Mesendoderm (in vitro differentiated cells): ENCODE measurements around the gene DLGAP4.

Experiments used
- DNase-seq: peaks from one replicate; pipeline ENCODE4 v3.0.0; 2013
- H2AK5ac ChIP-seq: 2 replicates; pipeline ENCODE4 v1.6.1; 2013; ENCODE audit warnings: low read length, inconsistent platforms
- H2BK120ac ChIP-seq: 2 replicates; pipeline ENCODE4 v1.6.1; 2013; ENCODE audit warnings: low read depth, mild to moderate bottlenecking, low read length, moderate library complexity, mixed read lengths
- H2BK15ac ChIP-seq: replicated peaks from 2 replicates; pipeline ENCODE4 v1.6.1; 2013; ENCODE audit warnings: low read depth, mild to moderate bottlenecking, moderate library complexity
- H2BK5ac ChIP-seq: 2 replicates; pipeline ENCODE4 v1.6.1; 2013; ENCODE audit warnings: low read length, inconsistent platforms
- H3K18ac ChIP-seq: 2 replicates; pipeline ENCODE4 v1.6.1; 2013; ENCODE audit warnings: mild to moderate bottlenecking, low read length, mixed read lengths
- H3K23ac ChIP-seq: one replicate; pipeline ENCODE4 v1.6.1; 2013; ENCODE audit warnings: low read length
- H3K27ac ChIP-seq: 2 replicates; pipeline ENCODE4 v1.5.1; 2013; ENCODE audit warnings: low read depth, mild to moderate bottlenecking, inconsistent platforms, low read length, moderate library complexity
- H3K27me3 ChIP-seq: 2 replicates; pipeline ENCODE4 v1.6.1; 2013; ENCODE audit warnings: low read length, control low read depth, mild to moderate bottlenecking, inconsistent platforms; ENCODE audit not compliant: insufficient read depth, poor library complexity
- H3K36me3 ChIP-seq: 2 replicates; pipeline ENCODE4 v1.6.1; 2013; ENCODE audit warnings: low read length, inconsistent platforms; ENCODE audit not compliant: control insufficient read depth, insufficient read depth
- H3K4ac ChIP-seq: one replicate; pipeline ENCODE4 v1.6.1; 2013; ENCODE audit warnings: low read depth, mild to moderate bottlenecking, low read length, moderate library complexity
- H3K4me1 ChIP-seq: 2 replicates; pipeline ENCODE4 v1.6.1; 2013; ENCODE audit warnings: low read depth, low read length, inconsistent platforms; ENCODE audit not compliant: control insufficient read depth
- H3K4me2 ChIP-seq: 2 replicates; pipeline ENCODE4 v1.6.1; 2013; ENCODE audit warnings: low read length
- H3K4me3 ChIP-seq: 2 replicates; pipeline ENCODE4 v1.5.1; 2013; ENCODE audit warnings: mild to moderate bottlenecking, low read length
- H3K56ac ChIP-seq: one replicate; pipeline ENCODE4 v1.6.1; 2013; ENCODE audit warnings: low read length
- H3K79me1 ChIP-seq: 2 replicates; pipeline ENCODE4 v1.6.1; 2013; ENCODE audit warnings: low read length, inconsistent platforms
- H3K79me2 ChIP-seq: 2 replicates; pipeline ENCODE4 v1.6.1; 2013; ENCODE audit warnings: mild to moderate bottlenecking, low read length; ENCODE audit not compliant: control insufficient read depth, insufficient read depth
- H3K9ac ChIP-seq: 2 replicates; pipeline ENCODE4 v1.6.1; 2013; ENCODE audit warnings: low read length, inconsistent platforms
- H4K5ac ChIP-seq: one replicate; pipeline ENCODE4 v1.6.1; 2013; ENCODE audit warnings: low read length
- H4K8ac ChIP-seq: one replicate; pipeline ENCODE4 v1.6.1; 2013; ENCODE audit warnings: low read depth, mild to moderate bottlenecking, control low read depth, low read length, moderate library complexity
- WGBS: extraction: QIAGEN DNeasy Blood & Tissue Kit; methylation state at CpG from one replicate; pipeline ENCODE4 v1.1.7; 2013; ENCODE audit warnings: low lambda C conversion rate, missing lambda C conversion rate; ENCODE audit not compliant: insufficient coverage; ENCODE audit errors: extremely low coverage; 5-methylcytosine and 5-hydroxymethylcytosine counted together

Gene DLGAP4

GRCh38 chr20:36480456-36481048, 174.4 kb downstream of the DLGAP4 start:
- Histone ChIP-seq H3K4me3 (no peak overlapping the region), H4K8ac (no peak overlapping the region), H3K27ac (no peak overlapping the region), H2BK5ac (no peak overlapping the region), H4K5ac (no peak overlapping the region), H3K36me3 (no peaks in the 10 kb centered on the region), H3K4me1 (no peaks in the 10 kb centered on the region), H3K56ac (no peak overlapping the region), H3K23ac (no peak overlapping the region), H3K9ac (no peak overlapping the region), H3K4me2 (no peak overlapping the region), H3K79me1 (peaks cover 27% of the 10 kb centered on the region), H3K18ac (no peak overlapping the region), H2BK15ac (no peak overlapping the region), H3K79me2 (peaks cover 12% of the 10 kb centered on the region), H3K4ac (no peak overlapping the region), H2AK5ac (no peak overlapping the region), H3K27me3 (no peaks in the 10 kb centered on the region), H2BK120ac (no peak overlapping the region)
- no peak for DNase-seq
- no CpG with 5 or more reads among the region's 5 CpGs for WGBS

- H3K23ac ChIP-seq, result peak overlapping the region; percentile 69
- H2AK5ac ChIP-seq, result no peak overlapping the region
- H3K4ac ChIP-seq, result no peak overlapping the region
- H3K18ac ChIP-seq, result no peak overlapping the region
- no peak overlapping the region for H3K9ac ChIP-seq
- H2BK15ac ChIP-seq, result no peak overlapping the region
- peaks cover 12% of the 10 kb centered on the region for H3K79me2 ChIP-seq
- no peak overlapping the region for H4K8ac ChIP-seq
- peak; percentile 40 for DNase-seq
- H3K56ac ChIP-seq, result no peak overlapping the region
- no peak overlapping the region for H2BK5ac ChIP-seq
- no peak overlapping the region for H4K5ac ChIP-seq
- no CpG with 5 or more reads among the region's 9 CpGs for WGBS
- H3K4me1 ChIP-seq, result no peaks in the 10 kb centered on the region
- peaks cover 31% of the 10 kb centered on the region for H3K79me1 ChIP-seq
- H3K4me2 ChIP-seq, result no peak overlapping the region
- H3K27me3 ChIP-seq, result no peaks in the 10 kb centered on the region
- H3K4me3 ChIP-seq, result no peak overlapping the region
- H3K27ac ChIP-seq, result no peak overlapping the region
- H3K36me3 ChIP-seq, result no peaks in the 10 kb centered on the region
- no peak overlapping the region for H2BK120ac ChIP-seq
Measured at GRCh38 chr20:36481380-36482043, 175.4 kb downstream of the DLGAP4 start.

- H2BK5ac ChIP-seq, result no peak overlapping the region
- peaks cover 12% of the 10 kb centered on the region for H3K79me2 ChIP-seq
- no peak overlapping the region for H2BK120ac ChIP-seq
- H2AK5ac ChIP-seq, result no peak overlapping the region
- no peak overlapping the region for H3K56ac ChIP-seq
- H3K79me1 ChIP-seq, result peaks cover 31% of the 10 kb centered on the region
- H3K27me3 ChIP-seq, result no peaks in the 10 kb centered on the region
- no peak overlapping the region for H4K8ac ChIP-seq
- H3K9ac ChIP-seq, result no peak overlapping the region
- no peak overlapping the region for H3K18ac ChIP-seq
- no peaks in the 10 kb centered on the region for H3K4me1 ChIP-seq
- H3K36me3 ChIP-seq, result no peaks in the 10 kb centered on the region
- H3K4me2 ChIP-seq, result no peak overlapping the region
- H3K23ac ChIP-seq, result no peak overlapping the region
- H3K4ac ChIP-seq, result no peak overlapping the region
- no peak for DNase-seq
- H4K5ac ChIP-seq, result no peak overlapping the region
- H3K4me3 ChIP-seq, result no peak overlapping the region
- no peak overlapping the region for H3K27ac ChIP-seq
- H2BK15ac ChIP-seq, result no peak overlapping the region
- WGBS, result no CpG with 5 or more reads among the region's 8 CpGs
Measured at GRCh38 chr20:36482044-36482473, 175.9 kb downstream of the DLGAP4 start.

GRCh38 chr20:36483209-36483918, 177.2 kb downstream of the DLGAP4 start:
- Histone ChIP-seq H2BK15ac (no peak overlapping the region), H2BK120ac (no peak overlapping the region), H3K4me1 (no peaks in the 10 kb centered on the region), H3K4ac (no peak overlapping the region), H3K23ac (no peak overlapping the region), H3K27me3 (no peaks in the 10 kb centered on the region), H4K8ac (no peak overlapping the region), H4K5ac (no peak overlapping the region), H3K79me1 (peaks cover 34% of the 10 kb centered on the region), H2BK5ac (no peak overlapping the region), H3K36me3 (no peaks in the 10 kb centered on the region), H3K27ac (no peak overlapping the region), H3K56ac (no peak overlapping the region), H2AK5ac (no peak overlapping the region), H3K18ac (no peak overlapping the region), H3K4me3 (no peak overlapping the region), H3K4me2 (no peak overlapping the region), H3K79me2 (peaks cover 12% of the 10 kb centered on the region), H3K9ac (no peak overlapping the region)
- no peak for DNase-seq
- no CpG with 5 or more reads among the region's 5 CpGs for WGBS

- Histone ChIP-seq H3K27ac (no peak overlapping the region), H3K4me2 (no peak overlapping the region), H3K4ac (no peak overlapping the region), H2BK120ac (no peak overlapping the region), H3K27me3 (no peaks in the 10 kb centered on the region), H3K56ac (no peak overlapping the region), H3K18ac (no peak overlapping the region), H3K36me3 (no peaks in the 10 kb centered on the region), H4K5ac (no peak overlapping the region), H3K79me2 (peaks cover 11% of the 10 kb centered on the region), H2BK5ac (no peak overlapping the region), H3K23ac (no peak overlapping the region), H3K4me1 (no peaks in the 10 kb centered on the region), H3K9ac (no peak overlapping the region), H4K8ac (no peak overlapping the region), H3K79me1 (peaks cover 33% of the 10 kb centered on the region), H2BK15ac (no peak overlapping the region), H2AK5ac (no peak overlapping the region), H3K4me3 (no peak overlapping the region)
- no peak for DNase-seq
- no CpG with 5 or more reads among the region's 8 CpGs for WGBS
Measured at GRCh38 chr20:36483919-36484808, 178.0 kb downstream of the DLGAP4 start.
